Neural cell (in vitro differentiated cells): ENCODE results near the gene PARP3.

Experiments used
- EZH2 ChIP-seq: fragments of 200-600, 300-800 bp; shearing (Covaris generic), sonication (generic); IDR thresholded peaks from 2 replicates; pipeline ENCODE4 v1.6.1; 2014; ENCODE audit warnings: antibody characterized with exemption, low read length, borderline replicate concordance, mild to moderate bottlenecking; ENCODE audit not compliant: insufficient read depth, poor library complexity, severe bottlenecking
- POLR2AphosphoS5 ChIP-seq: IDR thresholded peaks from 2 replicates; pipeline ENCODE4 v1.6.1; 2012

DNA sequence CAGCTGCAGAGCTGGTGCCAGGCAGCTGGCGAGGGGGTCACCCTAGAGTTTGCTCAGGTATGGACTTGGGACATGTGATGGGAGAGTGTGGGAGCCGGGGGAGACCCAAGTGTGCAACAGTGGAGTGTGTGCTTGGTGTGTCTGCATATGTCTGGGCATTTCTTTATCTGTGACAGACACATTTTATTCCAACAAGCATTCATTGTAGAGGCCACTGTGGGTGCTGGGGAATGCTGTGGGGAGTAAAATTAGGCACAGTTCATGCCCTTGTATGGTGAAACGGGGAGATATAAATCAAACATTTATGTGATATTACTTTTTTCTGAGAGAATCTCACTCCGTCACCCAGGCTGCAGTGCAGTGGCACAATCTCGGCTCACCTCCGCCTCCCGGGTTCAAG, 45.4 kb downstream of the PARP3 start:
- no peak for TF ChIP-seq POLR2AphosphoS5
- TF ChIP-seq EZH2, result no peak
